Measurements from ENCODE around the gene CHMP1B. TPM values are rescaled to one million over a fixed set of nuclear protein-coding genes. Genes with fewer than 3 reads are reported as not detected.

CHMP1B gene
- total and polyA plus RNA-seq, 9 of the 15 experiments (the other 6 are each of a cell fraction or from before 2014, with no cell fraction given) = 12.3 to 29.9 (median 19.0) TPM

DNA sequence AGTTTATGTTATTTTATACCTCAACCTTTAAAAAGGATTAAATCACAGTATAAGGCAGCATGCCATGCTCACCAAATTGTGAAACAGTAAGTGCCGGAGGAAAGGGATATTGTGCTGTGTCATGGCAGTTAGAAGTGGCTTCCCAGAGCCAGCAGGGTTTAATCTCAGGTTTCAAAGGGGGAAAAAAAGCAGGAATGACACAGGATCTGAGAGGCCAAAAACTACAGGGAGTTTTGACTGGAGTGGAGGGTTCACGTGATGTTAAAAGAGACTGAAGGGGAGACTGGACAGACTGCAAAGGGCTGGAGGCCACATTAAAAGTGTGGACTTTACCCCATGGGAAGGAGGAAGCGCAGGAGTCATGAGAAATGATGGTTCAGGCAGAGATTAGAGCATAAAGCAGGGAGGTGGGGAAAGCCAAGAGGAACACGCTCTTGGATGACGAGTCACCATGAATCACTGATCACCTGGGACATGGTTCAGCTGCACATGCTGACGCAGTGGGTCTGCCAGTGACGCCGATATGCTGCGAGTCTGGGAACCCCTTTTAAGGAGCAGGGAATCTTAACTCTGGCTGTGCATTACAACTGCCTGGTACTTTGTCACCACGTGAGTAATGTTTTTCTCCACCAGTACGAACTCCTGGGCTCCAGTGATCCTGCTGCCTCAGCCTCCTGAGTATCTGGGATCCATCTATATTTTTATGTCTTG lies 6.1 kb downstream of the CHMP1B start (continued):
- TF ChIP-seq TOE1 (IDR thresholded peaks at IDR 0.05; ENCODE audit: borderline replicate concordance) = peak; percentile 55; the same call in 1 of the 2 replicates
- no peak for TF ChIP-seq TOE1 (CRISPR knock-in tag; IDR thresholded peaks at IDR 0.05; ENCODE audit: borderline replicate concordance, low read depth)
- TF ChIP-seq, protein P1, sequence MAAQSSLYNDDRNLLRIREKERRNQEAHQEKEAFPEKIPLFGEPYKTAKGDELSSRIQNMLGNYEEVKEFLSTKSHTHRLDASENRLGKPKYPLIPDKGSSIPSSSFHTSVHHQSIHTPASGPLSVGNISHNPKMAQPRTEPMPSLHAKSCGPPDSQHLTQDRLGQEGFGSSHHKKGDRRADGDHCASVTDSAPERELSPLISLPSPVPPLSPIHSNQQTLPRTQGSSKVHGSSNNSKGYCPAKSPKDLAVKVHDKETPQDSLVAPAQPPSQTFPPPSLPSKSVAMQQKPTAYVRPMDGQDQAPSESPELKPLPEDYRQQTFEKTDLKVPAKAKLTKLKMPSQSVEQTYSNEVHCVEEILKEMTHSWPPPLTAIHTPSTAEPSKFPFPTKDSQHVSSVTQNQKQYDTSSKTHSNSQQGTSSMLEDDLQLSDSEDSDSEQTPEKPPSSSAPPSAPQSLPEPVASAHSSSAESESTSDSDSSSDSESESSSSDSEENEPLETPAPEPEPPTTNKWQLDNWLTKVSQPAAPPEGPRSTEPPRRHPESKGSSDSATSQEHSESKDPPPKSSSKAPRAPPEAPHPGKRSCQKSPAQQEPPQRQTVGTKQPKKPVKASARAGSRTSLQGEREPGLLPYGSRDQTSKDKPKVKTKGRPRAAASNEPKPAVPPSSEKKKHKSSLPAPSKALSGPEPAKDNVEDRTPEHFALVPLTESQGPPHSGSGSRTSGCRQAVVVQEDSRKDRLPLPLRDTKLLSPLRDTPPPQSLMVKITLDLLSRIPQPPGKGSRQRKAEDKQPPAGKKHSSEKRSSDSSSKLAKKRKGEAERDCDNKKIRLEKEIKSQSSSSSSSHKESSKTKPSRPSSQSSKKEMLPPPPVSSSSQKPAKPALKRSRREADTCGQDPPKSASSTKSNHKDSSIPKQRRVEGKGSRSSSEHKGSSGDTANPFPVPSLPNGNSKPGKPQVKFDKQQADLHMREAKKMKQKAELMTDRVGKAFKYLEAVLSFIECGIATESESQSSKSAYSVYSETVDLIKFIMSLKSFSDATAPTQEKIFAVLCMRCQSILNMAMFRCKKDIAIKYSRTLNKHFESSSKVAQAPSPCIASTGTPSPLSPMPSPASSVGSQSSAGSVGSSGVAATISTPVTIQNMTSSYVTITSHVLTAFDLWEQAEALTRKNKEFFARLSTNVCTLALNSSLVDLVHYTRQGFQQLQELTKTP (IDR thresholded peaks at IDR 0.05; ENCODE audit: low read depth in 1 of 2, partially characterized antibody in 2 of 2) = peak in 1 of 2 experiments; percentile 47
- TF ChIP-seq, protein P2, sequence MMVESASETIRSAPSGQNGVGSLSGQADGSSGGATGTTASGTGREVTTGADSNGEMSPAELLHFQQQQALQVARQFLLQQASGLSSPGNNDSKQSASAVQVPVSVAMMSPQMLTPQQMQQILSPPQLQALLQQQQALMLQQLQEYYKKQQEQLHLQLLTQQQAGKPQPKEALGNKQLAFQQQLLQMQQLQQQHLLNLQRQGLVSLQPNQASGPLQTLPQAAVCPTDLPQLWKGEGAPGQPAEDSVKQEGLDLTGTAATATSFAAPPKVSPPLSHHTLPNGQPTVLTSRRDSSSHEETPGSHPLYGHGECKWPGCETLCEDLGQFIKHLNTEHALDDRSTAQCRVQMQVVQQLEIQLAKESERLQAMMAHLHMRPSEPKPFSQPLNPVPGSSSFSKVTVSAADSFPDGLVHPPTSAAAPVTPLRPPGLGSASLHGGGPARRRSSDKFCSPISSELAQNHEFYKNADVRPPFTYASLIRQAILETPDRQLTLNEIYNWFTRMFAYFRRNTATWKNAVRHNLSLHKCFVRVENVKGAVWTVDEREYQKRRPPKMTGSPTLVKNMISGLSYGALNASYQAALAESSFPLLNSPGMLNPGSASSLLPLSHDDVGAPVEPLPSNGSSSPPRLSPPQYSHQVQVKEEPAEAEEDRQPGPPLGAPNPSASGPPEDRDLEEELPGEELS (CRISPR knock-in tag; IDR thresholded peaks at IDR 0.05; ENCODE audit: borderline replicate concordance) = no peak
- TF ChIP-seq DMBX1 (CRISPR knock-in tag; IDR thresholded peaks at IDR 0.05; ENCODE audit: borderline replicate concordance) = no peak
- TF ChIP-seq TBL1XR1 (IDR thresholded peaks at IDR 0.05; ENCODE audit: low read length in 2 of 2) = no peak; a peak in 1 of 4 replicates
- TF ChIP-seq ZSCAN29 (IDR thresholded peaks at IDR 0.05) = no peak
- TF ChIP-seq SIN3B (IDR thresholded peaks at IDR 0.05; ENCODE audit: low read depth) = no peak
- TF ChIP-seq, protein P3, sequence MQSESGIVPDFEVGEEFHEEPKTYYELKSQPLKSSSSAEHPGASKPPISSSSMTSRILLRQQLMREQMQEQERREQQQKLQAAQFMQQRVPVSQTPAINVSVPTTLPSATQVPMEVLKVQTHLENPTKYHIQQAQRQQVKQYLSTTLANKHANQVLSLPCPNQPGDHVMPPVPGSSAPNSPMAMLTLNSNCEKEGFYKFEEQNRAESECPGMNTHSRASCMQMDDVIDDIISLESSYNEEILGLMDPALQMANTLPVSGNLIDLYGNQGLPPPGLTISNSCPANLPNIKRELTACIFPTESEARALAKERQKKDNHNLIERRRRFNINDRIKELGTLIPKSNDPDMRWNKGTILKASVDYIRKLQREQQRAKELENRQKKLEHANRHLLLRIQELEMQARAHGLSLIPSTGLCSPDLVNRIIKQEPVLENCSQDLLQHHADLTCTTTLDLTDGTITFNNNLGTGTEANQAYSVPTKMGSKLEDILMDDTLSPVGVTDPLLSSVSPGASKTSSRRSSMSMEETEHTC (IDR thresholded peaks at IDR 0.05) = no peak
- TF ChIP-seq ZNF282 (CRISPR knock-in tag; IDR thresholded peaks at IDR 0.05) = no peak
- TF ChIP-seq, protein P4, sequence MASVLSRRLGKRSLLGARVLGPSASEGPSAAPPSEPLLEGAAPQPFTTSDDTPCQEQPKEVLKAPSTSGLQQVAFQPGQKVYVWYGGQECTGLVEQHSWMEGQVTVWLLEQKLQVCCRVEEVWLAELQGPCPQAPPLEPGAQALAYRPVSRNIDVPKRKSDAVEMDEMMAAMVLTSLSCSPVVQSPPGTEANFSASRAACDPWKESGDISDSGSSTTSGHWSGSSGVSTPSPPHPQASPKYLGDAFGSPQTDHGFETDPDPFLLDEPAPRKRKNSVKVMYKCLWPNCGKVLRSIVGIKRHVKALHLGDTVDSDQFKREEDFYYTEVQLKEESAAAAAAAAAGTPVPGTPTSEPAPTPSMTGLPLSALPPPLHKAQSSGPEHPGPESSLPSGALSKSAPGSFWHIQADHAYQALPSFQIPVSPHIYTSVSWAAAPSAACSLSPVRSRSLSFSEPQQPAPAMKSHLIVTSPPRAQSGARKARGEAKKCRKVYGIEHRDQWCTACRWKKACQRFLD (CRISPR knock-in tag; IDR thresholded peaks at IDR 0.05) = no peak
- TF ChIP-seq HMG20B (CRISPR knock-in tag; IDR thresholded peaks at IDR 0.05) = no peak
- TF ChIP-seq FOS (IDR thresholded peaks at IDR 0.05; ENCODE audit: extremely low read depth, insufficient read length) = peak; percentile 35
- no peak for TF ChIP-seq ZNF146 (CRISPR knock-in tag; IDR thresholded peaks at IDR 0.05; ENCODE audit: unreplicated experiment)
- no peak for TF ChIP-seq HMG20A (CRISPR knock-in tag; conservative IDR thresholded peaks at IDR 0.05)
- TF ChIP-seq HDAC3 (IDR thresholded peaks at IDR 0.05; ENCODE audit: borderline replicate concordance, partially characterized antibody) = no peak
- TF ChIP-seq FOXK2 (conservative IDR thresholded peaks at IDR 0.05 in 1 of 2, IDR thresholded peaks at IDR 0.05 in 1 of 2; ENCODE audit: low read depth in 2 of 2) = no peak; a peak in 1 of 4 replicates
- no peak for TF ChIP-seq PTTG1 (tag; IDR thresholded peaks at IDR 0.05; ENCODE audit: low read depth)
